ENCODE data around the gene HLA-E.
"Not testable (repeated sequence)": the region's sequence is repeated elsewhere in the genome, so short reads cannot be mapped to it uniquely, and the experiment has no call there.

DNA sequence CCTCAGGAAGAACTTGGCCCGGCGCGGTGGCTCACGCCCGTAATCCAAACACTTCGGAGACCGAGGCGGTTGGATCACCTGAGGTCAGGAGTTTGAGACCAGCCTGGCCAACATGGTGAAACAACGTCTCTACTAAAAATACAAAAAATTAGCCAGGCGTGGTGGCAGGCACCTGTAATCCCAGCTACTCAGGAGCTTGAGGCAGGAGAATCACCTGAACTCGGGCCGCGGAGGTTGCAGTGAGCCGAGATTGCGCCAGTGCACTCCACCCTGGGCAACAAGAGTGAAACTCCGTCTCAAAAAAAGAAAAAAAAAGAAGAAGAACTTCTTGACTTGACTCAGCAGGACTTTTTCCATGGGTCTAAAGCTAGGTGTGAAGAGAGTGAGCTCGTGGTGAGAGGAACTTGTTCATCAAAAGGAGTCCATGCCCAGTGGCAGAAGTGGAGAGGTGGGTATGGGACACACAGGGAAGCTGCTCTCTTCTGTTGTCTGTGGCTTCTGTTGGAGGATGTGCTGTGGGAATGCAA, 40.1 kb downstream of the HLA-E start:
- TF ChIP-seq, protein P1, sequence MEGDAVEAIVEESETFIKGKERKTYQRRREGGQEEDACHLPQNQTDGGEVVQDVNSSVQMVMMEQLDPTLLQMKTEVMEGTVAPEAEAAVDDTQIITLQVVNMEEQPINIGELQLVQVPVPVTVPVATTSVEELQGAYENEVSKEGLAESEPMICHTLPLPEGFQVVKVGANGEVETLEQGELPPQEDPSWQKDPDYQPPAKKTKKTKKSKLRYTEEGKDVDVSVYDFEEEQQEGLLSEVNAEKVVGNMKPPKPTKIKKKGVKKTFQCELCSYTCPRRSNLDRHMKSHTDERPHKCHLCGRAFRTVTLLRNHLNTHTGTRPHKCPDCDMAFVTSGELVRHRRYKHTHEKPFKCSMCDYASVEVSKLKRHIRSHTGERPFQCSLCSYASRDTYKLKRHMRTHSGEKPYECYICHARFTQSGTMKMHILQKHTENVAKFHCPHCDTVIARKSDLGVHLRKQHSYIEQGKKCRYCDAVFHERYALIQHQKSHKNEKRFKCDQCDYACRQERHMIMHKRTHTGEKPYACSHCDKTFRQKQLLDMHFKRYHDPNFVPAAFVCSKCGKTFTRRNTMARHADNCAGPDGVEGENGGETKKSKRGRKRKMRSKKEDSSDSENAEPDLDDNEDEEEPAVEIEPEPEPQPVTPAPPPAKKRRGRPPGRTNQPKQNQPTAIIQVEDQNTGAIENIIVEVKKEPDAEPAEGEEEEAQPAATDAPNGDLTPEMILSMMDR (IDR thresholded peaks at IDR 0.05), result not testable (repeated sequence)
- TF ChIP-seq POLR2A (IDR thresholded peaks at IDR 0.05), result not testable (repeated sequence)
